Sigmoid colon (tissue), 4 donors: ENCODE data around the gene CD247.
"Not testable (repeated sequence)": the region's sequence is repeated elsewhere in the genome, so short reads cannot be mapped to it uniquely, and the experiment has no call there.

Source experiments
- CTCF ChIP-seq, 4 experiments: fragments of 450-650 bp in 3 of 4; fragments of 200-600 bp in 1 of 4; IDR thresholded peaks; one replicate each; pipeline ENCODE4 v1.5.1; 2016 to 2019; ENCODE audit warnings: antibody characterized with exemption in 4 of 4, mild to moderate bottlenecking in 3 of 4, moderate library complexity in 2 of 4
- EP300 ChIP-seq, 4 donors: sonication (generic); formaldehyde crosslinking; IDR thresholded peaks; one replicate each; pipeline ENCODE4 v1.6.1; 2017; ENCODE audit warnings: antibody characterized with exemption in 4 of 4
- POLR2A ChIP-seq, 2 donors: fragments of 450-650 bp; IDR thresholded peaks; one replicate each; pipeline ENCODE4 v1.6.1; 2016; ENCODE audit warnings: antibody characterized with exemption in 2 of 2, mild to moderate bottlenecking in 2 of 2, moderate library complexity in 2 of 2
- POLR2AphosphoS5 ChIP-seq, 4 donors: sonication (generic); formaldehyde crosslinking; IDR thresholded peaks; one replicate each; pipeline ENCODE4 v1.6.1; 2017; ENCODE audit warnings: antibody characterized with exemption in 4 of 4

- TF ChIP-seq CTCF, POLR2A, EP300, POLR2AphosphoS5 (IDR thresholded peaks at IDR 0.05): not testable (repeated sequence)
Observed at GRCh38 chr1:167555072-167555471, 36.7 kb upstream of the CD247 start.
